ENCODE results near the gene POLR1F. TPM values are rescaled to one million over a fixed set of nuclear protein-coding genes. Genes with fewer than 3 reads are reported as not detected.

The POLR1F gene
- total RNA-seq, 1 experiment from 2014 or later: 20.7 TPM

DNA sequence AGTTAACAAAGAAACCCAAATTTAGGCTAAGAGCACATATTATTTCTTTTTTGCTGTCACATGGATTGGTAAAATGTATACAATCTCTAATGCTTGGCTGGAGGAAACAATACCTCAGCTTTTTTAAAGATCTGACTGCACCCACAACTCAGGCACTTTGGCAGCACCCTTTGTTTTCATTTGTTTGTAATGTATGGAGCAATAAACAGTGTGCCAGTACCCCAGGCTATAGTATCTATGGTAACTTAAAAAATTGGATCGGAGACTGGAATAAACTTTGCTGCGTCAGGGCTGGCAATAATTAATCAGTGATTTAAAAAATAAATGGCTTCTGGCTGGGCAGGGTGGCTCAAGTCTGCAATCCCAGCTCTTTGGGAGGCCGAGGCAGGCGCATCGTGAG is 27.2 kb downstream of the POLR1F start:
- ChIA-PET CTCF (no interaction called here), POLR2A (no interaction called here)
- intact Hi-C loops (cut with micrococcal nuclease; ENCODE audit: unreplicated experiment) (no loop called here), in situ Hi-C loops (cut with HindIII; ENCODE audit: low pct_unique_long_range_greater_than_20kb, low sequenced_read_pairs) (no loop called here)
- no TSS peak for BruUV-seq (replicated peaks)
- H3K4me1 ChIP-seq (ENCODE audit: control insufficient read depth, insufficient read depth, low read length): no peaks in the 10 kb centered on the region
- no peaks in the 10 kb centered on the region for H3K27me3 ChIP-seq (ENCODE audit: control insufficient read depth, insufficient read depth, low read length)
- TF ChIP-seq, protein P1, sequence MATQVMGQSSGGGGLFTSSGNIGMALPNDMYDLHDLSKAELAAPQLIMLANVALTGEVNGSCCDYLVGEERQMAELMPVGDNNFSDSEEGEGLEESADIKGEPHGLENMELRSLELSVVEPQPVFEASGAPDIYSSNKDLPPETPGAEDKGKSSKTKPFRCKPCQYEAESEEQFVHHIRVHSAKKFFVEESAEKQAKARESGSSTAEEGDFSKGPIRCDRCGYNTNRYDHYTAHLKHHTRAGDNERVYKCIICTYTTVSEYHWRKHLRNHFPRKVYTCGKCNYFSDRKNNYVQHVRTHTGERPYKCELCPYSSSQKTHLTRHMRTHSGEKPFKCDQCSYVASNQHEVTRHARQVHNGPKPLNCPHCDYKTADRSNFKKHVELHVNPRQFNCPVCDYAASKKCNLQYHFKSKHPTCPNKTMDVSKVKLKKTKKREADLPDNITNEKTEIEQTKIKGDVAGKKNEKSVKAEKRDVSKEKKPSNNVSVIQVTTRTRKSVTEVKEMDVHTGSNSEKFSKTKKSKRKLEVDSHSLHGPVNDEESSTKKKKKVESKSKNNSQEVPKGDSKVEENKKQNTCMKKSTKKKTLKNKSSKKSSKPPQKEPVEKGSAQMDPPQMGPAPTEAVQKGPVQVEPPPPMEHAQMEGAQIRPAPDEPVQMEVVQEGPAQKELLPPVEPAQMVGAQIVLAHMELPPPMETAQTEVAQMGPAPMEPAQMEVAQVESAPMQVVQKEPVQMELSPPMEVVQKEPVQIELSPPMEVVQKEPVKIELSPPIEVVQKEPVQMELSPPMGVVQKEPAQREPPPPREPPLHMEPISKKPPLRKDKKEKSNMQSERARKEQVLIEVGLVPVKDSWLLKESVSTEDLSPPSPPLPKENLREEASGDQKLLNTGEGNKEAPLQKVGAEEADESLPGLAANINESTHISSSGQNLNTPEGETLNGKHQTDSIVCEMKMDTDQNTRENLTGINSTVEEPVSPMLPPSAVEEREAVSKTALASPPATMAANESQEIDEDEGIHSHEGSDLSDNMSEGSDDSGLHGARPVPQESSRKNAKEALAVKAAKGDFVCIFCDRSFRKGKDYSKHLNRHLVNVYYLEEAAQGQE (IDR thresholded peaks at IDR 0.05; ENCODE audit: insufficient read depth in 1 of 2, low read depth in 2 of 2, low read length in 1 of 2): no peak
- TF ChIP-seq SIN3A (IDR thresholded peaks at IDR 0.05; ENCODE audit: borderline replicate concordance, insufficient read depth, low read depth, low read length) (no peak), TCF7L2 (IDR thresholded peaks at IDR 0.05; ENCODE audit: low read depth, low read length) (no peak), POLR2AphosphoS5 (IDR thresholded peaks at IDR 0.05; ENCODE audit: low read depth, low read length) (no peak)
- TF ChIP-seq, protein P2, sequence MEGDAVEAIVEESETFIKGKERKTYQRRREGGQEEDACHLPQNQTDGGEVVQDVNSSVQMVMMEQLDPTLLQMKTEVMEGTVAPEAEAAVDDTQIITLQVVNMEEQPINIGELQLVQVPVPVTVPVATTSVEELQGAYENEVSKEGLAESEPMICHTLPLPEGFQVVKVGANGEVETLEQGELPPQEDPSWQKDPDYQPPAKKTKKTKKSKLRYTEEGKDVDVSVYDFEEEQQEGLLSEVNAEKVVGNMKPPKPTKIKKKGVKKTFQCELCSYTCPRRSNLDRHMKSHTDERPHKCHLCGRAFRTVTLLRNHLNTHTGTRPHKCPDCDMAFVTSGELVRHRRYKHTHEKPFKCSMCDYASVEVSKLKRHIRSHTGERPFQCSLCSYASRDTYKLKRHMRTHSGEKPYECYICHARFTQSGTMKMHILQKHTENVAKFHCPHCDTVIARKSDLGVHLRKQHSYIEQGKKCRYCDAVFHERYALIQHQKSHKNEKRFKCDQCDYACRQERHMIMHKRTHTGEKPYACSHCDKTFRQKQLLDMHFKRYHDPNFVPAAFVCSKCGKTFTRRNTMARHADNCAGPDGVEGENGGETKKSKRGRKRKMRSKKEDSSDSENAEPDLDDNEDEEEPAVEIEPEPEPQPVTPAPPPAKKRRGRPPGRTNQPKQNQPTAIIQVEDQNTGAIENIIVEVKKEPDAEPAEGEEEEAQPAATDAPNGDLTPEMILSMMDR (IDR thresholded peaks at IDR 0.05): no peak
- no peak overlapping the region for H3K4me3 ChIP-seq (ENCODE audit: low read depth in 2 of 2, low read length in 2 of 2)
- no peaks in the 10 kb centered on the region for H3K36me3 ChIP-seq (ENCODE audit: control insufficient read depth, insufficient read depth, low read length)
- DNase-seq (ENCODE audit: low read depth, low spot score): no peak
- no peak overlapping the region for H3K27ac ChIP-seq (ENCODE audit: low read length)
- no peaks in the 10 kb centered on the region; the same call in 1 of the 2 replicates for H3K9me3 ChIP-seq (ENCODE audit: control insufficient read depth, insufficient read depth, low read depth, low read length)
- ATAC-seq: no peak

DNA sequence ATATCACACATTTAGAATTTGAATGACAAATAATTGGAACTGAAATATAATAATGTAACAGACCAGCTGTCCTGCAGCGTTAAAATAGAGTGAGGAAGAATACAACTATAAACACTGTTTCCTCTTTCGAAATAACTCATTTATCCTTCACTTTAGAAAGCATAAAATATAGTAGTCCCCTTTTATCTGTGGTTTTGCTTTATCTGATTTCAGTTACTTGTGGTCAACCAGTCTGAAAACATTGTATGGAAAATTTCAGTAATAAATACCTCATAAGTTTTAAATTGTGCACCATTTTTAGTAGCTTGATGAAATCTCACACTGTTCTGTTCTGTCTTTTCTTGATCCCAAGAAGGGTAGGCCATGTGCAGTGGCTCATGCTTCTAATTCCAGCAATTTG is 31.7 kb downstream of the POLR1F start:
- POLR2A ChIA-PET: no interaction called here

More for the DNA sequence above, 31.7 kb downstream of the POLR1F start:
- DNase-seq (ENCODE audit: low read depth, low spot score): no peak
- no peaks in the 10 kb centered on the region for H3K27me3 ChIP-seq (ENCODE audit: control insufficient read depth, insufficient read depth, low read length)
- in situ Hi-C loops (cut with HindIII; ENCODE audit: low pct_unique_long_range_greater_than_20kb, low sequenced_read_pairs) (no loop called here), intact Hi-C loops (cut with micrococcal nuclease; ENCODE audit: unreplicated experiment) (no loop called here)
- no peaks in the 10 kb centered on the region; the same call in 1 of the 2 replicates for H3K4me1 ChIP-seq (ENCODE audit: control insufficient read depth, insufficient read depth, low read length)
- no TSS peak for BruUV-seq (replicated peaks)
- TF ChIP-seq, protein P2 (IDR thresholded peaks at IDR 0.05): no peak
- TF ChIP-seq POLR2AphosphoS5 (IDR thresholded peaks at IDR 0.05; ENCODE audit: low read depth, low read length) (no peak), SIN3A (IDR thresholded peaks at IDR 0.05; ENCODE audit: borderline replicate concordance, insufficient read depth, low read depth, low read length) (no peak), TCF7L2 (IDR thresholded peaks at IDR 0.05; ENCODE audit: low read depth, low read length) (no peak)
- TF ChIP-seq, protein P1 (IDR thresholded peaks at IDR 0.05; ENCODE audit: insufficient read depth in 1 of 2, low read depth in 2 of 2, low read length in 1 of 2): no peak
- no peaks in the 10 kb centered on the region for H3K9me3 ChIP-seq (ENCODE audit: control insufficient read depth, insufficient read depth, low read depth, low read length)
- H3K4me3 ChIP-seq (ENCODE audit: low read depth in 2 of 2, low read length in 2 of 2): no peak overlapping the region
- peak; percentile 34; the same call in 1 of the 2 replicates for ATAC-seq
- no peak overlapping the region for H3K27ac ChIP-seq (ENCODE audit: low read length)
- no peaks in the 10 kb centered on the region for H3K36me3 ChIP-seq (ENCODE audit: control insufficient read depth, insufficient read depth, low read length)
- CTCF ChIA-PET: no interaction called here
